ENCODE results near the gene FAM200B.
A peak's percentile ranks its signal among the peaks of the same experiment; 100 is the strongest.

The FAM200B gene

GRCh38 chr4:15681372-15682241 is at the start of gene FAM200B:
Gene FAM200B, plus strand, starts transcription at chr4:15681827. Its CDS starts 5,151 bp downstream, at chr4:15686978.
- peak within 1 kb of the TSS; percentile 97 for H3K27ac ChIP-seq
- TF ChIP-seq ZFX (IDR thresholded peaks at IDR 0.05): peak; percentile 88
- TF ChIP-seq CTCF (conservative IDR thresholded peaks at IDR 0.05): peak; percentile 5; the same call in 1 of the 2 replicates

GRCh38 chr4:15636818-15637217 is 44.8 kb upstream of the FAM200B start:
- H3K27ac ChIP-seq: no peak overlapping the region
- TF ChIP-seq CTCF (conservative IDR thresholded peaks at IDR 0.05): no peak
- TF ChIP-seq ZFX (IDR thresholded peaks at IDR 0.05): no peak

GRCh38 chr4:15638418-15638817 is 43.2 kb upstream of the FAM200B start:
- TF ChIP-seq CTCF (conservative IDR thresholded peaks at IDR 0.05): no peak
- H3K27ac ChIP-seq: no peak overlapping the region

- no peak overlapping the region for H3K27ac ChIP-seq
- no peak for TF ChIP-seq ZFX (IDR thresholded peaks at IDR 0.05)
- no peak for TF ChIP-seq CTCF (conservative IDR thresholded peaks at IDR 0.05)
Observed at GRCh38 chr4:15648600-15648999, 33.0 kb upstream of the FAM200B start.

GRCh38 chr4:15649914-15650545 is 31.6 kb upstream of the FAM200B start:
- TF ChIP-seq CTCF (conservative IDR thresholded peaks at IDR 0.05) (peak; percentile 76), ZFX (IDR thresholded peaks at IDR 0.05) (no peak)
- H3K27ac ChIP-seq: peak overlapping the region; percentile 79

- H3K27ac ChIP-seq: no peak overlapping the region
- TF ChIP-seq ZFX (IDR thresholded peaks at IDR 0.05): no peak
Observed at GRCh38 chr4:15651676-15652075, 30.0 kb upstream of the FAM200B start.

- no peak overlapping the region for H3K27ac ChIP-seq
- TF ChIP-seq CTCF (conservative IDR thresholded peaks at IDR 0.05): no peak
- TF ChIP-seq ZFX (IDR thresholded peaks at IDR 0.05): no peak
Observed at GRCh38 chr4:15652191-15652590, 29.4 kb upstream of the FAM200B start.
